Neural progenitor cell (in vitro differentiated cells): ENCODE results near the gene CPLX1.

Experiments used
- EZH2phosphoT487 ChIP-seq: fragments of 200-600 bp; sonication (generic); IDR thresholded peaks from 2 replicates; pipeline ENCODE4 v1.6.1; 2017; ENCODE audit warnings: antibody characterized with exemption
- TF ChIP-seq, protein P1 (sequence below): fragments of 200-600 bp; sonication (generic); IDR thresholded peaks from 2 replicates; pipeline ENCODE4 v1.5.1; 2017; ENCODE audit warnings: antibody characterized with exemption, mild to moderate bottlenecking

DNA sequence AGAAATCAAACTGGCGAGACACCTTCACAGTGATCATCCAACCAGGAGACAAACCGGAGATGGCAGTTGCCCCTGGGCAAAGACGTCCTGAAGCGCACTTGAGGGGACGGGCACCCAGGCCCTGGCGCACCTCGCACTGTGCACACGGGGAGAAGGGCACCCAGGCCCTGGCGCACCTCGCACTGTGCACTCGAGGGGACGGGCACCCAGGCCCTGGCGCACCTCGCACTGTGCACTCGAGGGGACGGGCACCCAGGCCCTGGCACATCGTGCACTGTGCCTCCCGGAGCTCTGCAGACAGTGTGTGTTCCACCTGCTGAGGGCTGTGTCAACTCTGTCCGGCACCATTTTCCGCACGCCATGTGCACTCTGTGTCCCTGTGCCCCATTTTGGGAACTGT lies 34.6 kb upstream of the CPLX1 start:
- TF ChIP-seq, protein P1, sequence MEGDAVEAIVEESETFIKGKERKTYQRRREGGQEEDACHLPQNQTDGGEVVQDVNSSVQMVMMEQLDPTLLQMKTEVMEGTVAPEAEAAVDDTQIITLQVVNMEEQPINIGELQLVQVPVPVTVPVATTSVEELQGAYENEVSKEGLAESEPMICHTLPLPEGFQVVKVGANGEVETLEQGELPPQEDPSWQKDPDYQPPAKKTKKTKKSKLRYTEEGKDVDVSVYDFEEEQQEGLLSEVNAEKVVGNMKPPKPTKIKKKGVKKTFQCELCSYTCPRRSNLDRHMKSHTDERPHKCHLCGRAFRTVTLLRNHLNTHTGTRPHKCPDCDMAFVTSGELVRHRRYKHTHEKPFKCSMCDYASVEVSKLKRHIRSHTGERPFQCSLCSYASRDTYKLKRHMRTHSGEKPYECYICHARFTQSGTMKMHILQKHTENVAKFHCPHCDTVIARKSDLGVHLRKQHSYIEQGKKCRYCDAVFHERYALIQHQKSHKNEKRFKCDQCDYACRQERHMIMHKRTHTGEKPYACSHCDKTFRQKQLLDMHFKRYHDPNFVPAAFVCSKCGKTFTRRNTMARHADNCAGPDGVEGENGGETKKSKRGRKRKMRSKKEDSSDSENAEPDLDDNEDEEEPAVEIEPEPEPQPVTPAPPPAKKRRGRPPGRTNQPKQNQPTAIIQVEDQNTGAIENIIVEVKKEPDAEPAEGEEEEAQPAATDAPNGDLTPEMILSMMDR: no peak
- no peak for TF ChIP-seq EZH2phosphoT487
